OCI-LY1 (cell line): ENCODE measurements around the gene PLEKHA6.

Experiments
- H2AFZ ChIP-seq: fragments of 200-600 bp; sonication (generic), shearing (Covaris generic); 2 replicates; pipeline ENCODE4 v1.6.0; 2014; ENCODE audit warnings: antibody characterized with exemption, mild to moderate bottlenecking, low read length
- H3F3A ChIP-seq: fragments of 200-600 bp; sonication (generic), shearing (Covaris generic); 2 replicates; pipeline ENCODE4 v1.6.0; 2014; ENCODE audit warnings: mild to moderate bottlenecking, antibody characterized with exemption, low read length, moderate library complexity; ENCODE audit not compliant: insufficient read depth
- H3K27ac ChIP-seq: fragments of 200-600 bp; sonication (generic); 2 replicates; pipeline ENCODE4 v1.5.1; 2014; ENCODE audit warnings: low read length, mixed run types, mild to moderate bottlenecking, low read depth; ENCODE audit not compliant: poor library complexity, severe bottlenecking
- H3K27me3 ChIP-seq: fragments of 200-600 bp; sonication (generic); 2 replicates; pipeline ENCODE4 v1.6.0; 2014; ENCODE audit warnings: antibody characterized with exemption, mild to moderate bottlenecking, low read length, moderate library complexity; ENCODE audit not compliant: insufficient read depth
- H3K36me3 ChIP-seq: fragments of 200-600 bp; sonication (generic); 2 replicates; pipeline ENCODE4 v1.6.1; 2014; ENCODE audit warnings: mild to moderate bottlenecking, antibody characterized with exemption, low read length, moderate library complexity, mixed read lengths; ENCODE audit not compliant: insufficient read depth
- H3K4me1 ChIP-seq: fragments of 200-600 bp; sonication (generic); 2 replicates; pipeline ENCODE4 v1.5.1; 2014; ENCODE audit warnings: mild to moderate bottlenecking, low read length, moderate library complexity; ENCODE audit not compliant: insufficient read depth, severe bottlenecking
- H3K4me2 ChIP-seq: fragments of 200-600 bp; sonication (generic), shearing (Covaris generic); 2 replicates; pipeline ENCODE4 v1.6.1; 2014; ENCODE audit warnings: low read length
- H3K4me3 ChIP-seq: fragments of 200-600 bp; sonication (generic); 2 replicates; pipeline ENCODE4 v1.5.1; 2014; ENCODE audit warnings: low read length, low read depth, mild to moderate bottlenecking, mixed read lengths; ENCODE audit not compliant: poor library complexity, severe bottlenecking
- H3K79me2 ChIP-seq: fragments of 200-600 bp; shearing (Covaris generic); 2 replicates; pipeline ENCODE4 v1.6.1; 2016; ENCODE audit warnings: mixed run types, low read length, mixed read lengths; ENCODE audit not compliant: insufficient read depth
- H3K9ac ChIP-seq: fragments of 200-600 bp; sonication (generic), shearing (Covaris generic); 2 replicates; pipeline ENCODE4 v1.6.1; 2014; ENCODE audit warnings: mild to moderate bottlenecking, low read length, mixed read lengths
- H3K9me2 ChIP-seq: fragments of 200-600 bp; sonication (generic), shearing (Covaris generic); 2 replicates; pipeline ENCODE4 v1.6.1; 2014; ENCODE audit warnings: low read depth, mild to moderate bottlenecking, low read length, mixed read lengths
- H3K9me3 ChIP-seq: fragments of 200-600 bp; shearing (Covaris generic); 2 replicates; pipeline ENCODE4 v1.6.1; 2014; ENCODE audit warnings: low read length, mixed read lengths
- H4K20me1 ChIP-seq: fragments of 200-600 bp; sonication (generic), shearing (Covaris generic); 2 replicates; pipeline ENCODE4 v1.6.0; 2016; ENCODE audit warnings: mild to moderate bottlenecking, low read length; ENCODE audit not compliant: insufficient read depth
- EZH2 ChIP-seq: fragments of 200-600 bp; sonication (generic), shearing (Covaris generic); IDR thresholded peaks from 2 replicates; pipeline ENCODE4 v1.8.0; 2017; ENCODE audit warnings: borderline replicate concordance, mixed run types, mild to moderate bottlenecking, antibody characterized with exemption, low read length, moderate library complexity, mixed read lengths
- TF ChIP-seq, protein P1 (sequence below): fragments of 200-600 bp; sonication (generic), shearing (Covaris generic); IDR thresholded peaks from 2 replicates; pipeline ENCODE4 v1.5.1; 2017; ENCODE audit warnings: mild to moderate bottlenecking, antibody characterized with exemption, low read length, moderate library complexity, mixed read lengths

The PLEKHA6 gene

DNA sequence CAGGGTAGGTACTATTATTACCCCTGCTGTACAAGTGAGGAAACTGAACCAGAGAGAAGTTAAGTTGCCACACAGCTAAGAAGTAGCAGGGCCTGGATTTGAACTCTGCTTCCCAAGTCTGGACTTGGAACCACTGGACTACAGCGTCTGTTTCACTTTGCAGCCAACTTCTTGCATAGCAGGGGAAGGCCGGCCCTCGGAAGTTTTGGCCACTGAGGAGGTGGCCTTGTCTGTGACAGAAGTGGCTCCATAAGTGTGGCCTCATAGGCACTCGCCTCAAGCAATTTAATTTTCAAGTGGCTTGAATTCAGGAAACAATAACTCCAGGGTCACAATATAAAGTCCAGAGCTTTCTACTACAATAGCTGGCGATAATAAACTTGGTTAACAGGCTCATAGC, 41.4 kb downstream of the PLEKHA6 start:
- H3K9me2 ChIP-seq, result no peaks in the 10 kb centered on the region
- H3K36me3 ChIP-seq, result no peaks in the 10 kb centered on the region
- H3K4me1 ChIP-seq, result peaks cover 5% of the 10 kb centered on the region
- H3K4me2 ChIP-seq, result no peak overlapping the region
- no peaks in the 10 kb centered on the region for H3F3A ChIP-seq
- no peak overlapping the region for H2AFZ ChIP-seq
- no peak overlapping the region for H3K27ac ChIP-seq
- TF ChIP-seq EZH2, result no peak
- TF ChIP-seq, protein P1, sequence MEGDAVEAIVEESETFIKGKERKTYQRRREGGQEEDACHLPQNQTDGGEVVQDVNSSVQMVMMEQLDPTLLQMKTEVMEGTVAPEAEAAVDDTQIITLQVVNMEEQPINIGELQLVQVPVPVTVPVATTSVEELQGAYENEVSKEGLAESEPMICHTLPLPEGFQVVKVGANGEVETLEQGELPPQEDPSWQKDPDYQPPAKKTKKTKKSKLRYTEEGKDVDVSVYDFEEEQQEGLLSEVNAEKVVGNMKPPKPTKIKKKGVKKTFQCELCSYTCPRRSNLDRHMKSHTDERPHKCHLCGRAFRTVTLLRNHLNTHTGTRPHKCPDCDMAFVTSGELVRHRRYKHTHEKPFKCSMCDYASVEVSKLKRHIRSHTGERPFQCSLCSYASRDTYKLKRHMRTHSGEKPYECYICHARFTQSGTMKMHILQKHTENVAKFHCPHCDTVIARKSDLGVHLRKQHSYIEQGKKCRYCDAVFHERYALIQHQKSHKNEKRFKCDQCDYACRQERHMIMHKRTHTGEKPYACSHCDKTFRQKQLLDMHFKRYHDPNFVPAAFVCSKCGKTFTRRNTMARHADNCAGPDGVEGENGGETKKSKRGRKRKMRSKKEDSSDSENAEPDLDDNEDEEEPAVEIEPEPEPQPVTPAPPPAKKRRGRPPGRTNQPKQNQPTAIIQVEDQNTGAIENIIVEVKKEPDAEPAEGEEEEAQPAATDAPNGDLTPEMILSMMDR, result no peak
- no peaks in the 10 kb centered on the region for H4K20me1 ChIP-seq
- no peaks in the 10 kb centered on the region for H3K9me3 ChIP-seq
- H3K79me2 ChIP-seq, result no peaks in the 10 kb centered on the region
- H3K9ac ChIP-seq, result no peak overlapping the region
- H3K27me3 ChIP-seq, result peaks cover 10% of the 10 kb centered on the region
- no peak overlapping the region for H3K4me3 ChIP-seq

DNA sequence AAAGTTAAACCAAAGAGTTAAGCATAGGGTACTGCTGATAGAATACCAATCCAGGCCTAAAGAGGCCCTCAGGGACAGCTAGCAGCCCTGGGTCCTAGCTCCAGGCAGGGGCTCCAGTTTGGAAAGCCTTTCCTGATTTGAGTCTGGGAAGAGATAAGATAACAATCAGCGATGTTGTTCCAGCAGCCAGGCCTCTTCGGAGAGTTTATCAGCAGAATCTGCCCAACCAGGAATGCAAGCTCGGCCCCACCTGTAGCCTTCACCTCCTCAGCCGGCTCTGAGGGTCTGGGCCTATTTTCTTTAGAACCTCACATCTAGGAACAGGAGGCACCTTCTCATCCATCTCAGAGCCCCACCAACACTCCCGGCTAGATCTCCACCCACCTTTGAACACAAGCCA, 42.6 kb downstream of the PLEKHA6 start:
- peaks cover 12% of the 10 kb centered on the region for H3K27me3 ChIP-seq
- H3K27ac ChIP-seq, result no peak overlapping the region
- H3K79me2 ChIP-seq, result no peaks in the 10 kb centered on the region
- no peaks in the 10 kb centered on the region for H3K36me3 ChIP-seq
- no peaks in the 10 kb centered on the region for H3K9me3 ChIP-seq
- no peaks in the 10 kb centered on the region for H3K9me2 ChIP-seq
- H3K4me3 ChIP-seq, result no peak overlapping the region
- H3K4me2 ChIP-seq, result no peak overlapping the region
- peaks cover 5% of the 10 kb centered on the region for H3K4me1 ChIP-seq
- no peak overlapping the region for H2AFZ ChIP-seq
- H3K9ac ChIP-seq, result no peak overlapping the region
- no peaks in the 10 kb centered on the region for H3F3A ChIP-seq
- TF ChIP-seq, protein P1, result no peak
- H4K20me1 ChIP-seq, result no peaks in the 10 kb centered on the region

DNA sequence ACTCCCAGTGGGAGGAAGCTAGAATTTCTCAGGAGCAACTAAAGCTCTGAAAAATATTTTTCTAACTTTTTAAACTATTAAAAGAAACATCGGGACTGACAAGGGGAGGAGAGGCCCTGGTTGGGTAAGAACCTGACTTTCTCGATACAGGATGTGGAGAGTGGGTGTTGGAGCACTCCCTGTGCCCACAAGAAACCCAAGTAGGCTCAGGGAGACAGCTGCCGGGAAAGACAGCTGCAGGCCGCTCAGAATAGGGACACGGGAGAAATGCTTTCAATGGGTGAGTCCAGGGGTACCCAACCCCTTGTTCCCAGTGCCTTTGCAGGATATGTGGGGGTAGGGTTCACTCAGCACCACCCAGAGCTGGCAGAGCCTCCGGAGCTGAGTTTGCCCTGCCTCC, 43.6 kb downstream of the PLEKHA6 start:
- Histone ChIP-seq H3K9me3 (no peaks in the 10 kb centered on the region), H3K27ac (no peak overlapping the region), H3K4me1 (peaks cover 5% of the 10 kb centered on the region), H3K4me2 (no peak overlapping the region), H3K9me2 (no peaks in the 10 kb centered on the region), H2AFZ (no peak overlapping the region), H4K20me1 (no peaks in the 10 kb centered on the region), H3K9ac (no peak overlapping the region), H3K27me3 (peaks cover 12% of the 10 kb centered on the region), H3F3A (no peaks in the 10 kb centered on the region), H3K79me2 (no peaks in the 10 kb centered on the region), H3K36me3 (no peaks in the 10 kb centered on the region), H3K4me3 (no peak overlapping the region)
- TF ChIP-seq EZH2, result no peak
- TF ChIP-seq, protein P1, result no peak
